Vagina (tissue), 2 donors: ENCODE measurements around the gene DLG2. TPM values are rescaled to one million over a fixed set of nuclear protein-coding genes. Genes with fewer than 3 reads are reported as not detected.
"Not testable (repeated sequence)": the region's sequence is repeated elsewhere in the genome, so short reads cannot be mapped to it uniquely, and the experiment has no call there.

Experiments used
- DNase-seq, 2 donors: peaks; one replicate each; pipeline ENCODE4 v3.0.0-alpha.2; 2017; ENCODE audit errors: extremely low spot score in 2 of 2
- H3K27ac ChIP-seq: fragments of 200-600 bp; sonication (generic); one replicate; pipeline ENCODE4 v1.5.1; 2019
- H3K27me3 ChIP-seq: fragments of 200-600 bp; sonication (generic); one replicate; pipeline ENCODE4 v1.5.1; 2019
- H3K36me3 ChIP-seq, 2 donors: fragments of 200-600 bp; sonication (generic); one replicate each; pipeline ENCODE4 v1.5.1; 2017 to 2019
- H3K4me1 ChIP-seq: fragments of 200-600 bp; sonication (generic); one replicate; pipeline ENCODE4 v1.5.1; 2019
- H3K4me3 ChIP-seq, 2 donors: fragments of 200-600 bp; sonication (generic); 1 replicate in 1 of 2; 2 replicates in 1 of 2; pipeline ENCODE4 v1.5.1; 2016 to 2019
- H3K9me3 ChIP-seq: fragments of 200-600 bp; sonication (generic); one replicate; pipeline ENCODE4 v1.5.1; 2019
- CTCF ChIP-seq, 3 experiments: fragments of 450-650 bp in 2 of 3; fragments of 200-600 bp in 1 of 3; sonication (generic) in 1 of 3; IDR thresholded peaks; one replicate each; pipeline ENCODE4 v1.5.1; 2017 to 2019; ENCODE audit warnings: antibody characterized with exemption in 3 of 3, mild to moderate bottlenecking in 2 of 3, moderate library complexity in 2 of 3
- POLR2A ChIP-seq, 2 donors: fragments of 450-650 bp; IDR thresholded peaks; one replicate each; pipeline ENCODE4 v1.6.1; 2017; ENCODE audit warnings: antibody characterized with exemption in 2 of 2, mild to moderate bottlenecking in 2 of 2, moderate library complexity in 2 of 2
- POLR2AphosphoS5 ChIP-seq, 2 donors: sonication (generic); formaldehyde crosslinking; IDR thresholded peaks; one replicate each; pipeline ENCODE4 v1.9.0; 2017; ENCODE audit warnings: antibody characterized with exemption in 2 of 2, mild to moderate bottlenecking in 2 of 2, low read depth in 1 of 2; ENCODE audit not compliant: insufficient read depth in 1 of 2
- intact Hi-C: fragments of 100-400 bp; cut with DNase I; formaldehyde crosslinking; loops from one replicate; pipeline ENCODE4 v1.15.1; 2023
- total RNA-seq: library from RNA; depleted of rRNA; stranded (reverse); fragments of >200 nt; gene quantifications from one replicate; pipeline ENCODE4 v1.2.3, GENCODE V29; 2016

The DLG2 gene
- total RNA-seq, 1 donor from 2014 or later = 10.1 TPM

GRCh38 chr11:85247797-85248196 lies 379.3 kb downstream of the DLG2 start:
- no peak overlapping the region for H3K27ac ChIP-seq
- H3K36me3 ChIP-seq = no peaks in the 10 kb centered on the region
- H3K9me3 ChIP-seq = no peaks in the 10 kb centered on the region
- intact Hi-C loops = no loop called here
- H3K27me3 ChIP-seq = no peaks in the 10 kb centered on the region
- no peaks in the 10 kb centered on the region for H3K4me1 ChIP-seq
- TF ChIP-seq POLR2A (IDR thresholded peaks at IDR 0.05) (no peak), CTCF (IDR thresholded peaks at IDR 0.05) (no peak)
- no peak overlapping the region for H3K4me3 ChIP-seq
- DNase-seq = no peak

- Histone ChIP-seq H3K27ac (no peak overlapping the region), H3K4me1 (no peaks in the 10 kb centered on the region), H3K36me3 (no peaks in the 10 kb centered on the region), H3K9me3 (no peaks in the 10 kb centered on the region), H3K4me3 (no peak overlapping the region), H3K27me3 (no peaks in the 10 kb centered on the region)
- no peak for DNase-seq
- intact Hi-C loops = no loop called here
- TF ChIP-seq CTCF (IDR thresholded peaks at IDR 0.05) (no peak), POLR2A (IDR thresholded peaks at IDR 0.05) (no peak), POLR2AphosphoS5 (IDR thresholded peaks at IDR 0.05; ENCODE audit: insufficient read depth in 1 of 2, low read depth in 1 of 2) (no peak)
These were observed 388.2 kb downstream of the DLG2 start for GRCh38 chr11:85238906-85239305.

- intact Hi-C loops, H3K27ac ChIP-seq, H3K4me1 ChIP-seq, DNase-seq, H3K4me3 ChIP-seq, H3K36me3 ChIP-seq, H3K27me3 ChIP-seq, H3K9me3 ChIP-seq: not testable (repeated sequence)
These were observed 389.1 kb downstream of the DLG2 start for GRCh38 chr11:85238038-85238437.

- Histone ChIP-seq H3K27me3 (no peaks in the 10 kb centered on the region), H3K27ac (no peak overlapping the region), H3K9me3 (no peaks in the 10 kb centered on the region), H3K4me1 (no peaks in the 10 kb centered on the region), H3K36me3 (no peaks in the 10 kb centered on the region), H3K4me3 (no peak overlapping the region)
- DNase-seq = no peak
- TF ChIP-seq POLR2AphosphoS5 (IDR thresholded peaks at IDR 0.05; ENCODE audit: insufficient read depth in 1 of 2, low read depth in 1 of 2) (no peak), POLR2A (IDR thresholded peaks at IDR 0.05) (no peak), CTCF (IDR thresholded peaks at IDR 0.05) (no peak)
- intact Hi-C loops = no loop called here
These were observed 390.9 kb downstream of the DLG2 start for GRCh38 chr11:85236211-85236610.

GRCh38 chr11:85232559-85232958 lies 394.6 kb downstream of the DLG2 start:
- no peaks in the 10 kb centered on the region for H3K4me1 ChIP-seq
- H3K4me3 ChIP-seq = no peak overlapping the region
- no peak for DNase-seq
- no peak overlapping the region for H3K27ac ChIP-seq
- H3K36me3 ChIP-seq = no peaks in the 10 kb centered on the region
- no peaks in the 10 kb centered on the region for H3K9me3 ChIP-seq
- H3K27me3 ChIP-seq = no peaks in the 10 kb centered on the region
- TF ChIP-seq POLR2AphosphoS5 (IDR thresholded peaks at IDR 0.05; ENCODE audit: insufficient read depth in 1 of 2, low read depth in 1 of 2) = no peak
- no peak for TF ChIP-seq POLR2A (IDR thresholded peaks at IDR 0.05)
- no peak for TF ChIP-seq CTCF (IDR thresholded peaks at IDR 0.05)
- intact Hi-C loops = no loop called here

GRCh38 chr11:85231588-85231987 lies 395.6 kb downstream of the DLG2 start:
- TF ChIP-seq POLR2A (IDR thresholded peaks at IDR 0.05) = no peak
- no peak for TF ChIP-seq CTCF (IDR thresholded peaks at IDR 0.05)
- intact Hi-C loops = no loop called here
- H3K4me1 ChIP-seq = no peaks in the 10 kb centered on the region

GRCh38 chr11:85229723-85230122 lies 397.4 kb downstream of the DLG2 start:
- H3K27me3 ChIP-seq, H3K27ac ChIP-seq, H3K9me3 ChIP-seq, H3K36me3 ChIP-seq, intact Hi-C loops, H3K4me3 ChIP-seq, H3K4me1 ChIP-seq, DNase-seq: not testable (repeated sequence)

More at GRCh38 chr11:85231588-85231987, 395.6 kb downstream of the DLG2 start:
- H3K4me3 ChIP-seq = no peak overlapping the region
- H3K9me3 ChIP-seq = no peaks in the 10 kb centered on the region
- H3K27ac ChIP-seq = no peak overlapping the region
- H3K27me3 ChIP-seq = no peaks in the 10 kb centered on the region
- no peaks in the 10 kb centered on the region for H3K36me3 ChIP-seq
- DNase-seq = no peak
